HG03097 (cell line): Measurements from ENCODE around the gene GCM1.

Experiments
- ATAC-seq: cut with Tn5 transposase; IDR thresholded peaks from one replicate; pipeline ENCODE4 v1.9.1; 2021; ENCODE audit not compliant: unreplicated experiment, low FRiP score

Gene GCM1

GRCh38 chr6:53111865-53112264, 36.8 kb downstream of the GCM1 start:
- ATAC-seq: no peak

DNA sequence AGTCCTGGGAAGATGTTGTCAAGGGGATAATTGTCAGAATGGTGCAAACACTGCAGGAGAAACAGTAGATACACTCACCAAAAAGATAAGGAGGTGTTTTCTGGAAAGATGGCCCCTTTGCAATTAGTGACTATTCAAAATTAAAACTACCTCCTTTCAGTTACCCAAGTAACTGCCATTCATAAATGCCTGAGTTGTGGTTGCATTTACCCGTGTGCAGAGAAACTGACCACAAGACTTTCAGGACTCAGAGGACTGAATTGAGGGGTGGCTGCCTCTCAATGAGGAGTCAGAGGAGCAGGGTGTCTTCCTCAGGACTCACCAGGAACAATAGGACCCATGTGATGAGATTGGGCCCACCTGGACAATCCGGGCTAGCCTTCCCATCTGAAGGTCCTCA, 39.0 kb downstream of the GCM1 start:
- ATAC-seq: no peak

DNA sequence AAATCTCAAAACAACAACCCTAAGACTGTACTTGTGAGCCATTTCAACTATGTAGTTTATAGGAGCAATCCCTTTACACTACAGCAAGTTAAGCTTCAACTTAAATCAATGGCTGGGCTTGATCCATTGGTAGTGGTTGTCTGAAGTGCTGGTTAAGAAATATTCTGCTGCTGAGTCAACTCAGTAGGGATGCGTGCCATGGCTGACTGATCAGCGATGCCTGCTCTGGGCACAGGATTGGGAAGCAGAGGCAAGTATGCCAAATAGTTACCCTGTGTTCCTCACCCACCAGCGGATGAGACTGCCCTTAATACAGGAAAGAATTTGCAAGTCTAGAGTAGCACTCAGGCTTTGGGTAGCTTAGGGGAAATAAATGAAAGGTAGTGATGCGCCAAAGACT, 41.5 kb downstream of the GCM1 start:
- ATAC-seq: no peak

DNA sequence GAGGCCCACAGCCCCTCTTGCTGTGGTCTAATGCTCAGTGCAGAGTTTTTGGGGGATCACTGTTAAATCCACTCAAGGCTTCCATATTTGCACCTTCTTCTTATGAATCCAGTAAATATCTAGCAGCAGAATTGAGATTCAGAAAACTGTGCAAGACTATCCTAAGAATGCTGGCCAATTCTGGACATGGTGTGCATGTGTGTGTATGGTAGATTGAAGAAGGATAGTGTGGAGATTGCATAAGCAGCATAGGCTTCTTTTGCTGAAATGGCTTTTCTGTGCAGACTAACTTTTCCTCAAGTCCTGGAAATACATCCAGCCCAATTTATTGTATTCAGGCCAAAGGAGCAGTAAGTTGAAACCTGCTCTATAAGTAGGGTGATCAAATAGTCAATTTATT, 43.7 kb downstream of the GCM1 start:
- ATAC-seq: no peak

- no peak for ATAC-seq
Measured at GRCh38 chr6:53103993-53104675, 44.5 kb downstream of the GCM1 start.

DNA sequence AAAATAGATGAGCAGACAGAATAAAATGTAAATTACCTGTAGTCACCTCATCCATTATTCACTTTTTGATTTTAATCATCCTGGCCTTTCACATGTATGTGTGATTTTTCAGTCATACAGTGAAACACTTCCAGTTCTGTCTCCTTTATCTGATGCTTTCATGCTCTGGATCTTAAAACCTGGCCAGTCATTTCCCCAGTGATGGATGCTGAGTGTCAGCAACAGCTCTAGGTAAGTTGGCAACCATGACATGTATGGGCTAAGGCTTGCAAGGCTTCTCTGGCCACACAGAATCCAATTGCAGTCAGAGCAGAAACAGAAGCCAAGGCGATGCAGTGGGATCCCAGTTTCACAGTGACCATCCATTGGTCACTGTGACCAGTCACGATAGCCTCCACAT, 47.6 kb downstream of the GCM1 start:
- no peak for ATAC-seq

DNA sequence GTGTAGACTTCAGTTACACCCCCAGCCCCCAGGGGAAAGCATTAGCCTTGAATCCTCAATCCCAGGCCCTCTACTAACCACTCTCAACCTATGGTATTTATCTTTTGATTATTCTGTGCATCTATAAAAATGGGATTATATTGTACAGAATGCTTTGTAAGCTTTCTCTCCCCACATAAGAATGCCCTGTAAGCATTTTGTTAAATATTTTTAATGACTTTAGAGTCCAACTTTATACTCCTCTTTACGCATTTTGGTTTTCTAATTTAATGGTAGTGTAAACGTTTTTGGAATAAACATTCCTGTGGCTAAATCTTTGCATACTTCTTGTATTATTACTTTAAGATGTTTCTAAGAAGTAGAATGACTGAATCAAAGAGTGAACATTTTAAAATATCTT, 48.1 kb downstream of the GCM1 start:
- no peak for ATAC-seq

DNA sequence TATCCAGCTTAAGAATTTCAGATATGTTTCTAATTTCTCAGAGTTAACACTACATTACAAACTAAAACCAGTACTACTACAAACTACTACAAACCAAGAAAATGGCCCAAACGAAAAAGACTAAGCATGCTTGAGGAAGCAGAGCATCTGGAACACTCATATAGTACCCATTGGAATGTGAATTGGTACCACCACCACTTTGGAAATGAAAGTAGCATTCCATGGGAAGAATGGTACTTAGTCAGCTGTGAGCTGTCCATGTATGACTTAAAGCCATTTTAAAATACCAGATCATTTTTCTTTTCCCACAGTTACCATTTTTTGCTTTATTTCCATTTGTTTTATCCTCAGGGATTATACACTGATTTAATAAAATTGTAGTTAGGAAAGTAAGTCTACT, 52.9 kb downstream of the GCM1 start:
- ATAC-seq: no peak

GRCh38 chr6:53095270-53095669, 53.4 kb downstream of the GCM1 start:
- ATAC-seq: no peak

DNA sequence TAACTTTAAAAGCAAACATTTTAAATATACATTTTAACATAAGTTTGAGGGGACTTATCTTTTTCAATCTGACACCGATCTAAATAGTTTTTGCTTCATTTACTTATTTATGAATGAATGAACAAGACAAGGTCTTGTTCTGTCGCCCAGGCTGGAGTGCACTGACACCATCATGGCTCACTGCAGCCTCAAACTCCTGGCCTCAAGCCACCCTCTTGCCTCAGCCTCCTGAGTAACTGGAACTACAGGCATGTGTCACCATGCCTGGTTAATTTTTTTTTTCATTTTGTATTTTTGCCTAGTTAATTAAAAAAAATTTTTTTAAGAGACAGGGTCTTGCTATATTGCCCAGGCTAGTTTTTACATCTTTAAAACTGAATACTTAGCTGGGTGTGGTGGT, 58.1 kb downstream of the GCM1 start:
- no peak for ATAC-seq

GRCh38 chr6:53089948-53090347, 58.7 kb downstream of the GCM1 start:
- ATAC-seq: no peak

GRCh38 chr6:53086302-53086701, 62.3 kb downstream of the GCM1 start:
- ATAC-seq: no peak

GRCh38 chr6:53080813-53081212, 67.8 kb downstream of the GCM1 start:
- ATAC-seq: no peak
